GM19035 (cell line): ENCODE results near the gene NSMCE1.
"Not testable (repeated sequence)": the region's sequence is repeated elsewhere in the genome, so short reads cannot be mapped to it uniquely, and the experiment has no call there.

ENCODE experiments used
- ATAC-seq: cut with Tn5 transposase; IDR thresholded peaks from one replicate; pipeline ENCODE4 v1.9.1; 2021; ENCODE audit not compliant: unreplicated experiment

NSMCE1 gene

DNA sequence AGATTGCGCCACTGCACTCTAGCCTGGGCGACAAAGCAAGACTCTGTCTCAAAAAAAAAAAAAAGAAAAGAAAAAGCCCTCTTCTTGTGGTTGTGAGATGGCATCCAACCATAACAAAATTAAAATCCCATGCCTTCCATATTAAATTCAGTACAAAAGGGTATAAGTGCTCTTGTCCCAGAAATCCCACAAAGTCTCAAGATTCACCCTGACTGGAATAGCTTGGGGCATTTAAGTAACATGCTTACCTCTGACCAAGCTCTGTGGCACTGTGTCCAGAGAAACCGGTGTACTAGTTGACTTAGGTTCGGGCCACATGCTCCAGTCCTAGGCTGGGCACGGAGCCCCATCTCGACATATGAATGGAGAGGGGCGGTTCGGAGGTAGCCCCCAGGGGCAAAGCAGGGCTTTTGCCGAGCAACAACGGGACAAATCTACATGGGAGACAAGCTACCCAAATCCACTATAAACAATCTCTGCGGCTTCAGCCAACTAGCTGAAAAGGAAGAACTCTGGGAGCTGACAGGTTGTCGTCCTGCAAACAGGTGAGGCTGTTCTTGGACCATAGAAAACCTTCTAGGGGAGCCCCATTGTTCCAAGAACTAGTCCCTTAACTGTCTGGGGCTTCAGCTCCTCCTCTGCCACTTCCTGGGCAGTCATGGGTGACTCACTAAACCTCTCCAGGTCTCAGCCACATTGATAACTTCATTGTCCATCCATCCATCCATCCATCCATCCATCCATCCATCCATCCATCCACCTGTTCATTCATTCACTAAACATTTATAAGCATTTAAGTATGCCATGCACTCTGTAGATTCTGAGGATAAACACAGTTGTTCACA is 34.9 kb upstream of the NSMCE1 start:
- ATAC-seq: no peak

DNA sequence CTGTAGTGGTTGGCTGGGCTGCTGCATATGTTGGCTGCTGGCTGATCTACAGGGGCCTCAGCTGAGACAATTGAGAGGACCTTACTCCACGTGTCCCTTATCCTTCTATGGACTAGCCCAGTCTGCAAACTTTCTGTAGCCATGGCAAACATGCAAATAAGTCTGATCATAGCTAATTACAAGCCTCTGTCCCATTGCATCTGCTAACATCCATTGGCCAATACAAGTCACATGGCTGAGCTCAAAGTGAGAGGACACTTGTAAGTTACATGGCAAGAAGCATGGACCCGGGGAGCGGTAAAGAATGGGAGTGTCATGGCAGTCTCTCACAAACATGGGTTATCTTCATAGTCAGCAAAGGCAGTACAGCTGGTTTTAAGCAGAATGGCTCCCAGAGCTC is 33.6 kb upstream of the NSMCE1 start:
- no peak for ATAC-seq

DNA sequence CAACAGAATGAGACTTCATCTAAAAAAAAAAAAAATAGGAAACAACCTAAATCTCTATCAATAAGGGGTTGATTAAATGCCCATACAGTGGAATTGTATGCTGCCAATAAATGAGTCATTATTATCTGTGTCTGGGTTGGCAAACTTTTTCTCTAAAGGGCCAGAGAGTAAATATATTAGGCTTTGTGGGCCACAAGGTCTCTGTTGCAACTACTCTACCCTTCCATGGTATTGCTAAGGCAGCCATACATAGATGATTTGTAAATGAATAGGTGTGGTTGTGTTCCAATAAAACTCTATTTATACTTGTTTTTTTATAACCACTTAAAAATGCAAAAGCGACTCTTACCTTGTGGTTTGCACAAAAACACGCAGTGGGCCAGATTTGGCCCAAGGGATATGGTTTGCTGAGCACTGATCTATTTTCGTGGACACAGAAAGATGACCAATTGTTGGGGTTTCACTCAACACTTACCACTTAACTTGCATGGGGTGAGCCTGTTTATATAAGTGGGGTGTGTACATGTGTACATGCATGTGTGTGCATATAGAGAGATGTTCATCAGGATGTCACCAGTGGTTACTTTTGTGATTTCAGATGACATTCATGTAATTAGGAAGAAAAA is 32.8 kb upstream of the NSMCE1 start:
- no peak for ATAC-seq

DNA sequence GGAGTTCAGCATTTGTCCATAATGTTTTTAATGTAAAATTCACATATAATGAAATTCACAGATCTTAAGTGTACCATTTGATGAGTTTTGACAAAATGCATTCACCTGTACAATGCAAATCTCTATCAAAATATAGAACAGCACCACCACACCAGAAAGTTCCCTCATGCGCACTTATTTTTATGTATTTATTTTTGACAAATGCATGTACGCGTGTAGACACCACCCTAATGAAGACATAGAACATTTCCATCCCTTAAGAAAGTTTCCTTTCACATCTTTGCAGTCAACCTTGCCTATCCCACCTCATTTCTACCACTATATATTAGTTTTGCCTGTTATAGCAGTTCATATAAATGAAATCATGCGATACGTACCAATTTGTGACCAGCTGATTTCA is 29.6 kb upstream of the NSMCE1 start:
- no peak for ATAC-seq

DNA sequence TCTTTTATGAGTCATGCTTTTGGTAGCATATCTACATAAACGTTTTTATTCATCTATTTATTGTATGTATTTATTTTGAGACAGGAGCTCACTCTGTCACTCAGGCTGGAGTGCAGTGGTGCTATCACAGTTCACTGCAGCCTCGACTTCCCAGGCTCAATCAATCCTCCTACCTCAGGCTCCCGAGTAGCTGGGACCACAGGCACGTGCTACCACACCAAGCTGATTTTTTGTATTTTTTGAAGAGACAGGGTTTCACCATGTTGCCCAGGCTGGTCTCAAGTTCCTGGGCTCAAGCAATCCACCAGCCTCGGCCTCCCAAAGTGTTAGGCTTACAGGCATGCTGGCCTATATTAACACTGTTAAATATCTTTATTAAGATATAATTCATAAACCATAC is 24.8 kb upstream of the NSMCE1 start:
- ATAC-seq: no peak

DNA sequence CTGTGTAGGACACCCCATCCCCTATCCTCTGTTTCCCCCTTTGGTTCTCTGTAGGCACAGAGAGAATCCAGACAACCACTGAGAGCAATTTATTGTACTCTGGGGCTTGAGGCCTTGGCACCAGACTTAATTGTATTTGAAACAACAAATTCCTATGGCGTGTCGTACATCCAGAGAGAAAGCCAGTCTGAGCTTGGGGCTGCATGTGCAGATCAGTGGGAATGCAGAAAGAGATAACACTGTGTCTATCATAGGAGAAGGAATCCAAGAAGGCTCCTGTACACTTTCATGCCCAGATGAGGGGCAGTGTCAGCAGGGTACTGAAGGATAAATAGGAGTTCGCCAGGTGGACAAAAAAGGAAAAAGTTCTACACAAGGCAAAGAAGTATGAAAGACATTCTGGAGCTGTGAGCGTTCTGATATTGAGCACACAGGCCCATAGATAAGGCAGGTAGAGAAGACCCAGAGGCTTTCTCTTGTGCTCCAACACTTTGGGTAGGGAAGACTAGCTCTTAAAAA is 23.2 kb upstream of the NSMCE1 start:
- no peak for ATAC-seq

DNA sequence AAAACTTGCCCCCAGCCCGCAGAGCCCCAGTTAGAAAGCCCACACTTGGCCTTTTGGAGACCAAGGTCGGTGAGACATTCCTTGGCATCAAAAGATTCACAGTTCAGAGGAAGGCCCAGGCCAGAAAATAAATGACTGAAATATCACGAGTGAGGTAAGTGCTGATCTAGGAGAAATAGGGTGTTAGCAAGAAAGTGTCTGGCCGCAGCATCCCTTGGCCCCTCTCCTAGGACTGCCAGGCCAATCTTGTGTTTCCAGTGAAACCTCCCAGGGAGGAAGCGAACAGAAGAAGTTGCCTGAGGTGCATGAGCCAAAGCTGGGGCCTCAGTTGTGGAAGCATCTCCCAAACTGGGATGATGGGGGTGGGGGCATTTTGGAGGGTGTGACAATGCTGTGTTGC is 22.5 kb upstream of the NSMCE1 start:
- ATAC-seq: no peak

DNA sequence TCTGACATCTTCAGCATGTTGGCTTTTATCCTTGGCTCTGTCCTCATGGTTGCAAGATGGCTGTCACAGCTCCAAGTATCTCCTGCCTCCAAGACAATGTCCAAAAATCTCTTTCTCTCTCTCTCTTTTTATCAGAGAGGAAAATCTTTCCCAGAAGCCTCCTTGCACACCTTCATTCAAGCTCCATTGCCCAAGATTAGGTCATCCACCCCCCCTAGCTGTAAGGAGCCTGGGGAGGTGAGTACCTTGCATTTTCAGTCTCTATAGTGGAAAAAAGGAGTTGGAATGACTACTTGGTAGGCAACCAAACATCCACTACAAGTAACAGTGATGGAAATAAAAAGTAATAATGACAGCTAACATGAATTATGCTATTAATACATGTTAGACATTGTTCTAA is 22.0 kb upstream of the NSMCE1 start:
- no peak for ATAC-seq

DNA sequence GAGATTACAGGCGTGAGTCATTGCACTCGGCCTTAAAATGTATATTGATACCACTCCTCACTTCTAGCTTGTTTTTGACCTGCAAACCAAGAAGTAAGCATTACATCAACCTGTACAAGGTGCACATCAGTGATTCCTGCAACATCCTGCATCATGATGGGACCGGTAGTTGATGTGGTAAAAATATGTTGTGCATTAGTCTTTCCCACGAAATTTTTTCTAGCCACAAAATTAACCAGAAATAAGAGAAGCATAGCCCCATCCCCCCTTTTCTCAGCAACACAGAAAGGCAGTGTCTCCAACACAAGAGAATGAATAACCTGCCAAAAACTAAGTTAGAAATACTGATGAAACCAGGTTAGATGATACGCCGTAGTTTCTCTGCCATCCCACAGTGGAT is 21.1 kb upstream of the NSMCE1 start:
- no peak for ATAC-seq

DNA sequence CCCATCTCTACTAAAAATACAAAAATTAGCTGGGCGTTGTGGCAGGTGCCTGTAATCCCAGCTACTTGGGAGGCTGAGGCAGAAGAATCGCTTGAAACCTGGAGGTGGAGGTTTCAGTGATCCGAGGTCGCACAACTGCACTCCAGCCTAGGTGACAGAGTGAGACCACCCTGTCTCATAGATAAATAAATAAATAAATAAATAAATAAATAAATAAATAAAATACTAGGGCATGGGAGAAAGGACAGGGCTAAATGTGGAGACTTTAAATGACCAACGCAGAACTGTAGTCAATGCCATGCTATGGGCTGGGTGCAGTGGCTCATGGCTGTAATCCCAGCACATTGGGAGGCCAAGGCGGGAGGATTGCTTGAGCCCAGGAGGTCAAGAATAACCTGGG is 19.7 kb upstream of the NSMCE1 start:
- not testable (repeated sequence) for ATAC-seq

DNA sequence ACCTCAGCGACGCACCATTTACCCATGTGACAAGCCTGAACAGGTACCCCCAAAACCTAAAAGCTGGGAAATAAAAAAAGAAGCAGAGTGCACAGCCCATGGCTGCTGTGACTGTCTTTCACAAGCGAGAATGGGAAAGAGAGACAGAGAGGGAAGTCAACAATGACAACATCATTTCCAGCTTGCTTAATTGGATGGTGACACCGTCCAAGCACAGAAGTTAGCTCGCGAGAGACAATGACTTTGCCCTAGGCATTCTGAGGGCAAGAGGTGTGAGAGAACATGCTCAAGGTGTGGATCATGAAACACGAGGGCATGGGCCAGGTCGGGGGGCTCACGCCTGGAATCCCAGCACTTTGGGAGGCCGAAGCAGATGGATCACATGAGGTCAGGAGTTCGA is 19.3 kb upstream of the NSMCE1 start:
- ATAC-seq: no peak

DNA sequence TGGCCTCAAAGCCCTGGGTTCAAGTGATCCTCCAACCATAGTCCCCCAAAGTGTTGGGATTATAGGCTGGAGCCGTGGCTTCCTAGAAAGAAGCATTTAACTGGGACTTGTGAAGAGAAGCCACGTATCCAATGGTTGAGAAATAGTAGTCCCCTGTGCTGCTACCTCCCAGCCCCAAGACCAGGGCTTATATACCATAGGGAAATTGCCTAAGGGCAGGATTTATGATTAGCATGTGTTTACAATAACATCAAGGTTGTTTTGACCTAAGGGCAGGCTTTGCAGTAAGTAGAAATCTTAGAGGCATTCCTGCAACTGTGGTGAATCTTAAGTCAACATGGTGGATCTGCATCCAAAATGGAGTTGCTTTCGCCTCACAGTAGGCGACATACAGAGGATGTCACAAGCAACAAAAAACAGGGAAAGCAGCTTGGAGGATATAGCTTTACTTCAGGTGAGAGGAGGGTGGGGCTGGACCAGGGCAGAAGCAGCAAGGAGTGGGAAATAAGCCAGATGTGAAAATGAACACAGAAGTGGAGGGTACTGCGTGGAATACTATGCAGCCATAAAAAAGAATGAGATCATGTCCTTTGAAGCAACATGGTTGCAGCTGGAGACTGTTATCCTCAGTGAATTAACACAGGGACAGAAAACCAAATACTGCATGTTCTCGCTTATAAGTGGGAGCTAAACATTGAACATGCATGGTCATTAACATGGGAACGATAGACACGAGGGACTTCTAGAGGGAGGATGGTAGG is 18.7 kb upstream of the NSMCE1 start:
- ATAC-seq: no peak

DNA sequence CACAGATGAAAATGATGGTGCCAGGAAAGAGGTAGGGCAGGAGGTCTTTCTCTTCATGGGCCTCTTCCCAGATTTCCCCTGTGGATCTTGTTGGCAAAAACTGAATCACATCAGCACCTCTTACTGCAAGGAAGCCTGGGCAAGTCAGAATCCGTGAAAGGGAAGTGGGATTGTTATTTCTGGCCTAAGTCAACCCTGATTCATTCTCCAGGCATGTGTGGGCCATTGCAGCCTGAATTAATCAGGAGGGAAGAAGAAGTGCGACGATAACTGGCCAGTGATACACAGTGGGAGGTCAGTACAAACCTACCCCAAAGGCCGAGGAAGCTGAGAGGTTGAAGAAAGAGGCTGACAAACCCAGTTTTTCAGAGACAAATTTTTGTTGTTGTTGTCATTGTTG is 17.9 kb upstream of the NSMCE1 start:
- no peak for ATAC-seq

DNA sequence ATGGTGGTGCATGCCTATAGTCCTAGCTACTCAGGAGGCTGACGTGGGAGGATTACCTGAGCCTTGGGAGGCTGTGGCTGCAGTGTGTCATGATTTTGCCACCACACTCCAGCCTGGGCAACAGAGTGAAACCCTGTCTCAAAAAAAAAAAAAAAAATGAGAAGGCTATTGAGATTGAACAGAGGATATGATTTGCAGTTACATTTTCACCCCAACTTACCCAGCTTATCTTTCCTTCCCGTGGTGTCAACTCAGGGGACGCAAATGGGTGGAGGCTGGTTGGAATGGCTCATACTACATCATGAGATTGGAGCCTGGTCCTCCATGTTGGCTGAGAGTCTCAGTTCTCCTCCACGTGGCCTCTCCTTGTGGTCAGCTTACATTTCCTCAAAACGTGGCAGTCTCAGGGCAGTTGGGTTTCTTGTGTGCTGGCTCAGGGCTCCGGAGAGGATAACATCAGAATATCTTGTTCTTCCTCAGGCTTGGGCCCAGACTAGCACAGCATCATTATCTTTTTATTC is 17.2 kb upstream of the NSMCE1 start:
- no peak for ATAC-seq

DNA sequence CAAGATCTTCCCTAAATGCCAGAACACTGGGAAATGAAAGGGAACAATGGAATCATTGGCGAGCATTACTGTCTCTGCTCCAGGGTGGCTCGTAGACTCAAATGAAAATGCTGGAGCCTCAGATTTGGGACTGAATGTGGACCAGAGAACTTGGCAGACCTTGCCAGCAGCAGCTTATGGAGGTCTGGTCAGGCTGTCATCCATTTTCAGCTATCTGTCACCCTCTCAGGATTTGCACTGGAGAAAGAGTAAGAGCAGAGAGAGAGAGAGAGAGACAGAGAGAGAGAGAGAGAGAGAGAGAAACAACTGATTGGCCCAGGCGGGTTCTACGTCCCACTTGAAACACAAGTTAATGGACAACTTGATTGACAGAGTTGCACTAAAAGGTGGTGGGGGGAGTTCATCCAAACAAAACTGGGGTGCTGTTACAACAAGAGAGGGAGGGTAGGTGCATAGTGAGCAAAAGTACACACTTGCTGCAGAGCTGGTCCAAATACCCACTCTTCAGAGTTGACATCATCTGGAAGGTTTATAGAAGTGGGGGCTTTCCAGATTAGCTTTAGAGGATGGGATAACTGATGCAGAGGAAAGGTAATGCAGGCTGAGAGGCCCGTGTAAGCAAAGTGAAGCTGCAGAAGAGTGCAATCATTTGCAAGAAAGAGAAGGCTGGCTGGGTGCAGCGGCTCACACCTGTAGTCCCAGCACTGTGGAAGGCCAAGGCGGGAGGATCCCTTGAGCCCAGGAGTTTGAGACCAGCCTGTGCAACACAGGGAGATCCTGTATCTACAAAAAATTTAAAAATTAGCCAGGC is 16.5 kb upstream of the NSMCE1 start:
- no peak for ATAC-seq

DNA sequence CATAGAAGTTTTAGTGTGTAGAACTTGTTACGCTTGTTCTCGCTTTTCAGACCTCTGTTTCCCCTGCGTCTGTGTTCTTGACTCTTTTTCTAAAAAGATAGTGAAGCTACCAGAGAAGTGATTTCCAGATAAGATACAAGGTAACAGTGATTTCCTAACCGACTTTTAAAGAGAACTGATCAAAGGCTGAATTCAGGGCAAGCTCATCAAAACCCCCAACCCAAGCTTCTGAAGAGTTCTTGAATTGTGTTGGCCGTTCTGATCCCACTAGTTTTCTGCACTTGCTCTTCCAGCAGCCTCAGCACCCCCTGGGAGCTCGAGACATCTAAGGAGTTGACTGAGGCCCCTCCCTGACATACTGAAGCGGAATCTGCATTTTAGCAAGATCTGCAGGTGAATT is 12.7 kb upstream of the NSMCE1 start:
- no peak for ATAC-seq

DNA sequence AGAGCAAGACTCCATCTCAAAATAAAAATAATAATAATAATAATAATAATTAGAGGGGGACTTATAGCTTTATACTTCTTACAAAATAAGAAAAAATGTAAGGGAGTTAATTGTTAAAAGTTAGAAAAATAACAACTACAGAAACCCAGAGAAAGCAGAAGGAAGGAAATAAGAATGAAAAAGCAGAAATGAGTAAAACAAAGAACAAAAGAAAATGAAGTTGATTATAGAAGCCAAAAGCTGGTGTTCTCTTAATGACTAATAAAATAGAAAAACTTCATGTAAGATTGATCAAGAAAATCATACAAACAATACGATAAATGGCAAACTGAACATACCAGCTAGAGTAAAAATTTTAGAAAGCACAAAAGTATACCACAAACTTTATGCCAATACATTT is 6.8 kb upstream of the NSMCE1 start:
- no peak for ATAC-seq

DNA sequence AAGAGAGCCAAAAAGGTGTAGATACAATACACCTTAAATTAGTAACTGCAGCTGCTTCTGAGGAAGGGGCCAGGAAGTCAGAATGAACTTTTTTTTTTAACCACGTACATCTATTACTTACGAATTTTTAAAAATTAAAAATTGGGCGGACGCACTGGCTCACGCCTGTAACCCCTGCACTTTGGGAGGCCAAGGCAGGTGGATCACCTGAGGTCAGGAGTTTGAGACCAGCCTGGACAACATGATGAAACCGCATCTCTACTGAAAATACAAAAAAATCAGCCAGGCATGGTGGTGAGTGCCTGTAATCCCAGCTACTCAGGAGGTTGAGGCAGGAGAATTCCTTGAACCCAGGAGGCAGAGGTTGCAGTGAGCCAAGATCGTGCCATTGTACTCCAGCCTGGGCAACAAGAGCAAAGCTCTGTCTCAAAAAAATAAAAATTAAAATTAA is 5.9 kb upstream of the NSMCE1 start:
- not testable (repeated sequence) for ATAC-seq

DNA sequence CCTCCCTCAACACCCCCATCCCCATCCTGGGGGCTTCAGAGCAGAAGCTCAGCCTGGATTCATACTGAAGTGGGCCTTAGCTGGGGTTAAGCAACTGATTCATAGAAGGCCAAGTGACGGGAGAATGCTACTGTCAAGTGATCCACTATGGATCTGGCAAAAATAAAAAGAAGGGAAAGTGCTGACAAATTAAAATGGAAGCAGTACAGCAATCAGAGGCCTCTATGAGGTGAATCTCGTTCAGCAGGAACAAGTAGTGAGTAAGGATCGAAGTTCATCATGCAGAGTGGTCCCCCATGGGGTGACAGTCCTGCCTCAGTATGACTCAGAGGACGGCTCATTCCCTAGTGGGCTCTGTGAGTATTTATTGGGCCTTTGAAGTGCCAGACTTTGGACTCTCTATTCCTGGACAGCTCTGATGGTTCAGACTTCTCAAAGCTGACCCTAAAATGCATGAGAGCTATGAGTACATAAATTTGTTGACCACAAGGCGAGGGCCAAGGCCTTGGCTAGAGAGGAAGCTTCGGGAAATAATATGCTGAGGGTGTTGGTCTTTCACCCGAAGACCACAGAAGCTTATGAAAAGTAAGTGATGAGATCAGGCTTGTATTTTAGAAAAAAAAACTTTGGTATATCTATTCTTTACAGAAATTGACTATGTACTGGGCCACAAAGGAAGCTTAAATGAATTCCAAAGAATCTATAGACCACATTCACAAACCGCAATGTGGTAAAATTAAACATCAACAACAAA is 5.3 kb upstream of the NSMCE1 start:
- no peak for ATAC-seq

DNA sequence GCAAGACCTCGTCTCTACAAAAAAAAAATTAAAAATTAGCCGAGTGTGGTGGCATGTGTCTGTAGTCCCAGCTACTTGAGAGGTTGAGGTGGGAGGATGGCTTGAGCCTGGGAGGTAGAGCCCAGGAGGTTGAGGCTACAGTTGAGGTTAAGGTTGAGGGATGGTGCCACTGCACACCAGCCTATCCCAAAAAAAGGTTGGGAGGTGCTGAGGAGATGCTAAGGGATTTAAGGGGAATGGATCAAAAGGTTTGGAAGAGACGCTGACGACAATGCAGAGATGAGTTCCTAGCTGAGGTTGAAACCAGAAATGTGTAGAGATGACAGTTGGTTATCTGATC is 4.7 kb upstream of the NSMCE1 start:
- ATAC-seq: no peak
